LNCAP (cell line): ENCODE measurements around the gene PRPF38A.

ENCODE experiments used
- TF ChIP-seq, protein P1 (sequence below): fragments of 450-650 bp; IDR thresholded peaks from 2 replicates; pipeline ENCODE4 v1.5.1; 2017; ENCODE audit warnings: mild to moderate bottlenecking

The PRPF38A gene

DNA sequence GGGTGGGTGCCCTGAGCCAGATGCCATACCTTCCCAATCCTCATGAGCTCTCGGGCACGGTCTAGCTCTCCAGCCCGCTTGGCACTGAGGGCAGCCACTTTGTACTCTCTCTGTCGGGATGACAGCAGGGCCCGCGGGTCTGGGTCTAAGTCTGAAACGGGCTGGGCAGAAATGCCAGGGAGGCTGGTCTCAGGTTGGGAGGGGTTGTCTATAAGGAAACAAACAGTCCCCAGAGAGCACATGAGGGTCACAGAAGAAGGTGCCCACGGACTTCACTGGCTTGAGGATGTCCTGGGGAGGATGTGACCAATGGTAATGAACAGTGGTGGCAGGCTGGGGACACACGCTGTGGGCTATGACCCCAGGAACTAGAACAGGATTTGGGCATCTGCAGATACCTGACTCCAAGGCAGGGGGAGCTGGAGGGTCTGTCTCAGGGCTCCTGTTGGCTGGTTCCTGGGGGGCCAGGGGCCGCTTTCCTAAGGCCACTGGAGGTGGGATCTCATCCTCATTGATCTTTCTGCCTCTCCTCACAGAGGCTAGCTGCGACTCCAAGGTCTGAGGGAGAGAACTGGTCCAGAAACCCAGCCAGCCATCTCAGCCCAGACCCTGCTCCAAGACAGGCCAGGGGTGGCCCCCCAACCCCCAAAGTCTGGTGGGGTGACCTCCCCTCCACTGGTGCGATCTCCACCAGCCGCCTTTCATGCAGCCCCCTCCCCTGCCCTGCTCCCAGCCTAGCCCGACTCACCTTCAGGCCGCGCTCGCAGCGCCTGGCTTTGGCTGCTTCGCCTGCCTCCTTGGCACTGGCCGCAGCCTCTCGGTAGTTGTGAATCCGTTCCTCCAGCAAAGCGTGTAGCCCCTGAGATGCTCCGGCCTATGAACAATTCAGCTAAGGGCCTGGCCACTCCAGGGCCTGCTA, 44.5 kb upstream of the PRPF38A start:
- TF ChIP-seq, protein P1, sequence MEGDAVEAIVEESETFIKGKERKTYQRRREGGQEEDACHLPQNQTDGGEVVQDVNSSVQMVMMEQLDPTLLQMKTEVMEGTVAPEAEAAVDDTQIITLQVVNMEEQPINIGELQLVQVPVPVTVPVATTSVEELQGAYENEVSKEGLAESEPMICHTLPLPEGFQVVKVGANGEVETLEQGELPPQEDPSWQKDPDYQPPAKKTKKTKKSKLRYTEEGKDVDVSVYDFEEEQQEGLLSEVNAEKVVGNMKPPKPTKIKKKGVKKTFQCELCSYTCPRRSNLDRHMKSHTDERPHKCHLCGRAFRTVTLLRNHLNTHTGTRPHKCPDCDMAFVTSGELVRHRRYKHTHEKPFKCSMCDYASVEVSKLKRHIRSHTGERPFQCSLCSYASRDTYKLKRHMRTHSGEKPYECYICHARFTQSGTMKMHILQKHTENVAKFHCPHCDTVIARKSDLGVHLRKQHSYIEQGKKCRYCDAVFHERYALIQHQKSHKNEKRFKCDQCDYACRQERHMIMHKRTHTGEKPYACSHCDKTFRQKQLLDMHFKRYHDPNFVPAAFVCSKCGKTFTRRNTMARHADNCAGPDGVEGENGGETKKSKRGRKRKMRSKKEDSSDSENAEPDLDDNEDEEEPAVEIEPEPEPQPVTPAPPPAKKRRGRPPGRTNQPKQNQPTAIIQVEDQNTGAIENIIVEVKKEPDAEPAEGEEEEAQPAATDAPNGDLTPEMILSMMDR = no peak

DNA sequence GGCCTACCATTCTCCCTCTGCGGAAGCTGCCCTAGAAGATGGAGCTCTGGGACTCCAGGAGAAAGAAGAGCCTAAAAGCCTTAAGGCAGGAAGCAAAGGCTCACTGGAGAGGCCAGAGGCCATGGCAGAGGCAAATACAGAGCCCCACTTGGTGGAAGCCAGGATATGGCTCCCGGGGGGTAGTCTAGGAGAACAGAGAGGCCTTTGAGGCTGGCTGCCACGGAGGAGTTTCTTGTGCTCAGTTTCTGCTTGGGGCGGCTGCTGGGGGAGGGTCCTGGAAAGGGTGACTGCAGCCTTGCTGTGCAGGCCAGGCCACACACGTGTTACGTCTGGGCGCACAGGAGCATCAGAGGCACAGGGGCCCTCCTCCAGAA, 43.8 kb upstream of the PRPF38A start:
- TF ChIP-seq, protein P1 = no peak

DNA sequence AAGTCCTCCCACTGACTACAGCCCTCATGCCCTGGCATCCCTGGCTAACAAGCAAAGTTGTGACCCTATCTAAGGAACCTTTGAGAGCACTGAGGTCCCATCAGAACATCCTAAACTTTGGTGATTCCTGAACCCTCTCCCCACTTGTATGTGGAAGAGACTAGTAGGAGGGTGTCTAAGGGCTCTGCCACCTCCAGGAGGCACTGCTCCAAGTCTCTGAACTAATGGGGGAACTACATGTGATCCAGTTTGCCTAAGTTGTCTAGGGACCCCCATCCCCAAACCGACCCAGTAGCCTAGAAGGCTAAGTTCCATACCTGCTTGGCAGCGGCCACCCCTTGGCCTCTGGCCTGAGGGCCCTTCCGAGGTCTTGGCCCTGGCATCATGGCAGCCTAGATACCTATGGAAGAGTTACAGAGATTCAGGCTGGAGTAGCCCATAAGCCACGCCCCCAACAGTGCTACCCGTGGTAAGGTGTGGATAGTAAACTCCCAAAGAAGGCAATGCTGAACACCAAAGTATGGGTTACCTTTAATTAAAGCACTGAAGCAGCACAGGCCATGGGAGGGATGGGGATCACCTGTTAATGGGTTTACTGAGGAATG, 40.1 kb upstream of the PRPF38A start:
- TF ChIP-seq, protein P1 = no peak

DNA sequence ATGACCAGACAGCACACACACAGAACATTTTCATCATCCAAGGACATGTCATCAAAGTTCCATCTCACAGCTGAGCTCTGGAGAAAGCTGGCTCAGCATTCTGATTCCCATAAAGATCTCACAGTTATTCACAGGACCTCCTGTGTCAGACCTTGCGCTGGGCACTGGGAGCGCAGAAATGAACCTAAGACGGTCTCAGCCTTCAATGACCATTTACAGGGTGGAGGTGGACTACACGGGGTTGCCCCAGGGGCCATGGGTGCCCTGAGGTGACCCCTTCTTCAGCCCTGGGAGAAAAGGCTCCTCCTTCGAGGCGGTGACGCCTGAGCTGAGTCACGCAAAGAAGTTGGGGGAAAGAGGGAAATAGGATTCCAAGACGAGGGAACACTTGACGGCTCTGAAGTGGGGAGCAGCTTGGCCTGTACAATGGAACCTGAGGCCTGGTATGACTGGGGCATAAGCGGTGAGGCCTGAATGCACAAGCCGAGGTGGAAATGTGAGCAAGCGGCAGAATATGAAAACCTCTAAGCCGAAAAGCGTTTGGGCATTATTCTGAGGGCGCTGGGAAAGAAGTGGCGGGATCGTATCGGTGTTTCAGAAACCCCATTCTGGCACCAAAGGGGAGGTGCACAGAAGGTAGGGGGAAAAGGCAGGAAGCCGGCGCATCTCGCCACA, 39.2 kb upstream of the PRPF38A start:
- TF ChIP-seq, protein P1 = no peak

DNA sequence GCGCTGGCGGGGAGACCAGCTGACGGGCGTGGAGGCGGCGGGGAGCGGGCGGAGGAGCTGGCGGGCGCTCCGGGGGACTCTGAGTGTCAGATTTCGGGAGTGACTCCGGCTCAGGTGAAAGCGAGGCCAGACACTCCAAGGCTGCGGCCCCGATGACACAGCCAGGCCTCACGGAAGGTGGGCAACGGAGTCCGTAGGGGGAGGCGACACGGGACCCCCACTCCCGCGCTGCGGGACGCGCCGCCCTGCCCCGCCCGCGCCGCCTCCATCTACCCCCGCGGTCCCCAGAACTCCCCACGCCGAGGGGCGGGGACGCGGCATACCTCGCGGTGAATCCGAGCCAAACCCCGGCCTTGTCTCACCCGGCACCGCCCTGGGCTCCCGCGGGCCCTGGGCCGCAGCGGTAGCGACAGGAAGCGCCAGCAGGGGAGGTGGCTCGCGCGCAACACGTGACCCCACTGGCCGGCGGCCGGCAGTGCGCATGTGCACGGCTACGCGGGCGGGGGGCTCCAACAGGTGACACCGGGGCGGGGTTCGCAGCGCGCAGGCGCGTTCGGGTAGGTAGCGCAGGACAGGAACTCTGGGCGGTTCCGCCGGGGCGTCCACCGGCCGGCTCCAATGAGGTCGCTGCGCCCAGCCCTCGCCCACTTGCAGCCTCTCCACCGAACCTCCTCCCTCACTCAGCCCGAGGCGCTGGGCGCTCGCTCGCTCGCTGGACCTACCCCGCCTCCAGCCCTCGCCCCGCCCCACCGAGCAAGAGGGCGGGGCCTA, 38.5 kb upstream of the PRPF38A start, which contains the start of gene CC2D1B:
Gene CC2D1B (minus strand): TSS at position 460 of the 771 bp plus-strand sequence. CDS start 1,585 bp downstream, outside the sequence.
- TF ChIP-seq, protein P1 = no peak

DNA sequence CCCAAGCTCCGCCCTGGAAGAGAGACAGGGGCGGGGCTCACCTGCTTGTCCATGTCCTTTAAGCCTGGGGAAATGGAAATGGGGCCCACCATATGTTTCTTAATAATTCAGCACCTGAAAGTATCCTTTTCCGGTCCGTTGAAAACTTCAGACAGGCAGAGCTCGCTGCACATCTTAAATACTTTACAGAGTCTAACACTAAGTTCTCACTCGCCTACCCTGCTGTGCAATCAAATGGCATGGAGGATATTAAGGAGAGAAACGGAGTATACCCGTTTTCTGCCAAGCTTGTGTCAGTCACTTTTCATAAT, 37.9 kb upstream of the PRPF38A start:
- TF ChIP-seq, protein P1 = no peak

DNA sequence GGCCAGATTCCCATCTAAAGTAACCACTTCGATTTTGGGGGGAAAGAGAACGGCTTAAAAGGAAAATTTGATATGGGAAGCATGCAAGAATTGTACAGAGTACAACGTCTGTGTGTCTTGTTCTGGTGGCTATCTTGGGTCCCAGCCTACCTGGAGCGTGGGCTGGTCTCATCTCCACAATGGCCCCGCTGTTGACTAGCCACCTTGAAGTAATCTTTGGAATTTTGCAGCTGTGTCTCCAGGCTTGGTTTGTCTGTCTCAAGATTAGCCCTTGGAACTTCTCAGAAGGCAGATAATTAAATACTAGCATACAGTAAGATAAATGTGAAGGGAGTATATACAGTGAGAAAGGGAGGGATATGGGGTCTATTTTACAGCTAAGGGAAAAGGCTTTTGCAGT, 37.1 kb upstream of the PRPF38A start:
- TF ChIP-seq, protein P1 = no peak
